GM12878 (cell line): Measurements from ENCODE around the gene PCDHA1. TPM values are rescaled to one million over a fixed set of nuclear protein-coding genes. Genes with fewer than 3 reads are reported as not detected.

Source experiments
- ATAC-seq: fragments of 200-7000 bp; cut with Tn5 transposase; 3 replicates; pipeline ENCODE4 v1.9.1; 2020; ENCODE audit warnings: mild to moderate bottlenecking, moderate library complexity
- BruUV-seq: library from RNA; stranded (reverse); fragments of 400-500 nt; replicated peaks from 2 replicates; lab custom pipeline; 2021; lab: Mats Ljungman, UMichigan
- CTCF ChIA-PET: fragments of 300-600 bp; sonication (Branson Sonifier 250); formaldehyde crosslinking; extraction: SDS; loops from one replicate; lab custom pipeline; 2021; ENCODE audit warnings: inconsistent platforms; lab: Yijun Ruan, JAX
- POLR2A ChIA-PET: fragments of 350-600 bp; formaldehyde crosslinking; extraction: SDS; loops from one replicate; lab custom pipeline; 2021; ENCODE audit warnings: inconsistent platforms; lab: Charles Lee
- RAD21 ChIA-PET: fragments of 300-600 bp; sonication (Branson Sonifier 250); formaldehyde crosslinking; loops from one replicate; lab custom pipeline; 2023; ENCODE audit warnings: antibody characterized with exemption; ENCODE audit not compliant: unreplicated experiment; lab: Charles Lee
- SMC1A ChIA-PET: fragments of 300-600 bp; sonication (Branson Sonifier 250); formaldehyde crosslinking; loops from one replicate; lab custom pipeline; 2023; ENCODE audit not compliant: unreplicated experiment, uncharacterized antibody; lab: Charles Lee
- DNase-seq: peaks from one replicate; pipeline ENCODE4 v3.0.0-alpha.2; 2011; ENCODE audit warnings: low read depth, low spot score
- FAIRE-seq: peaks from 3 replicates; lab custom pipeline; 2011; peaks lifted over from hg19 to GRCh38; lab: Jason Lieb, UNC
- H2AFZ ChIP-seq: 2 replicates; pipeline ENCODE4 v1.6.0; 2011; ENCODE audit warnings: low read depth, low read length, control low read depth; ENCODE audit not compliant: control insufficient read depth
- H3K27ac ChIP-seq: 2 replicates; pipeline ENCODE4 v1.5.1; 2011; ENCODE audit warnings: control low read depth; ENCODE audit not compliant: control insufficient read depth, insufficient read depth
- H3K27me3 ChIP-seq, 2 experiments: replicated peaks in 1 of 2; 2 replicates each; pipeline versions ENCODE4 v1.6.0 to v1.6.1; 2011; ENCODE audit warnings: low read length in 1 of 2; ENCODE audit not compliant: control insufficient read depth in 2 of 2, insufficient read depth in 2 of 2
- H3K36me3 ChIP-seq, 2 experiments: 2 replicates each; pipeline ENCODE4 v1.5.1; 2011; ENCODE audit warnings: low read length in 1 of 2; ENCODE audit not compliant: control insufficient read depth in 2 of 2, insufficient read depth in 2 of 2
- H3K4me1 ChIP-seq: 2 replicates; pipeline ENCODE4 v1.6.1; 2011; ENCODE audit warnings: mild to moderate bottlenecking, low read length, moderate library complexity, mixed read lengths; ENCODE audit not compliant: control insufficient read depth, insufficient read depth
- H3K4me2 ChIP-seq: 2 replicates; pipeline ENCODE4 v1.6.0; 2011; ENCODE audit warnings: control low read depth; ENCODE audit not compliant: control insufficient read depth, insufficient read depth
- H3K4me3 ChIP-seq: fragments of 200-600 bp; sonication (generic); 2 replicates; pipeline ENCODE4 v1.5.1; 2016
- H3K79me2 ChIP-seq: 2 replicates; pipeline ENCODE4 v1.6.0; 2011; ENCODE audit warnings: low read length; ENCODE audit not compliant: control insufficient read depth, insufficient read depth
- H3K9ac ChIP-seq: 2 replicates; pipeline ENCODE4 v1.8.0; 2011; ENCODE audit warnings: low read length, control low read depth, mixed read lengths; ENCODE audit not compliant: control insufficient read depth, insufficient read depth
- H3K9me3 ChIP-seq: replicated peaks from 3 replicates; pipeline ENCODE4 v1.5.1; 2011; ENCODE audit warnings: mild to moderate bottlenecking, low read length; ENCODE audit not compliant: control insufficient read depth, insufficient read depth
- H4K20me1 ChIP-seq: 2 replicates; pipeline ENCODE4 v1.6.0; 2011; ENCODE audit not compliant: control insufficient read depth, insufficient read depth
- ATF3 ChIP-seq: IDR thresholded peaks from 2 replicates; pipeline ENCODE4 v1.6.1; 2011; ENCODE audit warnings: low read depth, mild to moderate bottlenecking, low read length, moderate library complexity, borderline replicate concordance; ENCODE audit errors: extremely low read depth
- ATF7 ChIP-seq: fragments of 450-650 bp; IDR thresholded peaks from 2 replicates; pipeline ENCODE4 v1.6.1; 2016; ENCODE audit warnings: low read depth, mild to moderate bottlenecking
- EP300 ChIP-seq, 2 experiments: fragments of 150-350 bp in 1 of 2; IDR thresholded peaks; 2 replicates each; pipeline ENCODE4 v1.6.1; 2011 to 2012; ENCODE audit warnings: low read depth in 2 of 2, low read length in 2 of 2, borderline replicate concordance in 1 of 2, improper control_type of control experiment in 1 of 2, inconsistent platforms in 1 of 2; ENCODE audit not compliant: control insufficient read depth in 1 of 2
- GABPA ChIP-seq: IDR thresholded peaks from 2 replicates; pipeline ENCODE4 v1.6.1; 2014; ENCODE audit warnings: antibody characterized with exemption, low read depth, mild to moderate bottlenecking, inconsistent platforms
- HDAC2 ChIP-seq: fragments of 200-600 bp; sonication (generic); IDR thresholded peaks from 2 replicates; pipeline ENCODE4 v1.6.1; 2017
- HDGF ChIP-seq: fragments of 450-650 bp; IDR thresholded peaks from 2 replicates; pipeline ENCODE4 v1.6.1; 2016; ENCODE audit warnings: antibody characterized with exemption
- JUND ChIP-seq: IDR thresholded peaks from 2 replicates; pipeline ENCODE4 v1.6.1; 2012; ENCODE audit warnings: low read depth, mild to moderate bottlenecking, low read length, improper control_type of control experiment, moderate library complexity
- KLF5 ChIP-seq: fragments of 450-650 bp; IDR thresholded peaks from 2 replicates; pipeline ENCODE4 v1.6.1; 2014; ENCODE audit warnings: mild to moderate bottlenecking; ENCODE audit not compliant: partially characterized antibody
- MTA3 ChIP-seq: IDR thresholded peaks from 2 replicates; pipeline ENCODE4 v1.6.1; 2012; ENCODE audit warnings: low read length, inconsistent platforms, borderline replicate concordance
- NR2F1 ChIP-seq: fragments of 450-650 bp; conservative IDR thresholded peaks from 2 replicates; pipeline ENCODE4 v1.6.1; 2017; ENCODE audit warnings: mild to moderate bottlenecking
- PAX8 ChIP-seq: fragments of 450-650 bp; IDR thresholded peaks from 2 replicates; pipeline ENCODE4 v1.6.1; 2017; ENCODE audit warnings: mild to moderate bottlenecking, moderate library complexity
- POLR2A ChIP-seq: IDR thresholded peaks from 2 replicates; pipeline ENCODE4 v1.6.1; 2011; ENCODE audit warnings: low read depth, mild to moderate bottlenecking, low read length
- RAD51 ChIP-seq: fragments of 450-650 bp; IDR thresholded peaks from 2 replicates; pipeline ENCODE4 v1.6.1; 2016; ENCODE audit warnings: moderate library complexity, mild to moderate bottlenecking, inconsistent platforms
- SMAD1 ChIP-seq: fragments of 450-650 bp; IDR thresholded peaks from 2 replicates; pipeline ENCODE4 v1.6.1; 2018; ENCODE audit warnings: mild to moderate bottlenecking, low read depth; ENCODE audit not compliant: partially characterized antibody
- SREBF1 ChIP-seq: IDR thresholded peaks from 2 replicates; pipeline ENCODE4 v1.6.1; 2012; ENCODE audit warnings: mild to moderate bottlenecking, low read length
- SUZ12 ChIP-seq: fragments of 200-600 bp; sonication (generic); IDR thresholded peaks from one replicate; pipeline ENCODE4 v1.6.1; 2018; ENCODE audit warnings: antibody characterized with exemption, mild to moderate bottlenecking; ENCODE audit not compliant: unreplicated experiment
- WGBS: methylation state at CpG from one replicate; pipeline ENCODE4 v1.1.6; 2016; ENCODE audit warnings: low lambda C conversion rate; ENCODE audit not compliant: insufficient replicate concordance, insufficient coverage; ENCODE audit errors: missing lambda C conversion rate; 5-methylcytosine and 5-hydroxymethylcytosine counted together
- in situ Hi-C: fragments of 300-500 bp; cut with MboI; formaldehyde crosslinking; loops from 9 replicates; pipeline ENCODE4 v1.14.3; 2018; ENCODE audit warnings: mixed read lengths
- intact Hi-C: fragments of 100-400 bp; cut with micrococcal nuclease; formaldehyde crosslinking; loops from one replicate; pipeline ENCODE4 v1.14.2; 2022; ENCODE audit not compliant: unreplicated experiment
- polyA plus RNA-seq, 11 experiments: library from polyadenylated mRNA; depleted of rRNA in 4 of 11; unstranded in 6 of 11; stranded (reverse) in 5 of 11; fragments of >200 nt; fragmentation: Nextera tagmentation in 4 of 11; fragmentation: Illumina TruSeq in 1 of 11; extraction: Ambion mirVana in 4 of 11; extraction: Trizol in 1 of 11; gene quantifications; 1 replicate in 1 of 11; 2 replicates in 10 of 11; pipeline versions ENCODE4 v1.2.1 to v1.2.3, GENCODE V29; 2011 to 2016; ENCODE audit warnings: inconsistent platforms in 2 of 11, missing spikeins in 2 of 11, low read depth in 1 of 11
- total RNA-seq, 4 experiments: library from RNA; depleted of rRNA in 3 of 4; stranded (reverse); fragments of >200 nt in 3 of 4; fragmentation: Illumina TruSeq in 1 of 4; extraction: Trizol in 1 of 4; gene quantifications; 2 replicates each; pipeline versions ENCODE4 v1.2.1 to v1.2.3, GENCODE V29; 2013 to 2021
- TF ChIP-seq, protein P1 (sequence below): IDR thresholded peaks from 2 replicates; pipeline ENCODE4 v1.6.1; 2012; ENCODE audit warnings: low read depth, low read length, improper control_type of control experiment

Gene PCDHA1
- total and polyA plus RNA-seq, 10 of the 15 experiments (the other 5 are each of a cell fraction or from before 2014, with no cell fraction given) = 0.03 TPM; not detected in 9

DNA sequence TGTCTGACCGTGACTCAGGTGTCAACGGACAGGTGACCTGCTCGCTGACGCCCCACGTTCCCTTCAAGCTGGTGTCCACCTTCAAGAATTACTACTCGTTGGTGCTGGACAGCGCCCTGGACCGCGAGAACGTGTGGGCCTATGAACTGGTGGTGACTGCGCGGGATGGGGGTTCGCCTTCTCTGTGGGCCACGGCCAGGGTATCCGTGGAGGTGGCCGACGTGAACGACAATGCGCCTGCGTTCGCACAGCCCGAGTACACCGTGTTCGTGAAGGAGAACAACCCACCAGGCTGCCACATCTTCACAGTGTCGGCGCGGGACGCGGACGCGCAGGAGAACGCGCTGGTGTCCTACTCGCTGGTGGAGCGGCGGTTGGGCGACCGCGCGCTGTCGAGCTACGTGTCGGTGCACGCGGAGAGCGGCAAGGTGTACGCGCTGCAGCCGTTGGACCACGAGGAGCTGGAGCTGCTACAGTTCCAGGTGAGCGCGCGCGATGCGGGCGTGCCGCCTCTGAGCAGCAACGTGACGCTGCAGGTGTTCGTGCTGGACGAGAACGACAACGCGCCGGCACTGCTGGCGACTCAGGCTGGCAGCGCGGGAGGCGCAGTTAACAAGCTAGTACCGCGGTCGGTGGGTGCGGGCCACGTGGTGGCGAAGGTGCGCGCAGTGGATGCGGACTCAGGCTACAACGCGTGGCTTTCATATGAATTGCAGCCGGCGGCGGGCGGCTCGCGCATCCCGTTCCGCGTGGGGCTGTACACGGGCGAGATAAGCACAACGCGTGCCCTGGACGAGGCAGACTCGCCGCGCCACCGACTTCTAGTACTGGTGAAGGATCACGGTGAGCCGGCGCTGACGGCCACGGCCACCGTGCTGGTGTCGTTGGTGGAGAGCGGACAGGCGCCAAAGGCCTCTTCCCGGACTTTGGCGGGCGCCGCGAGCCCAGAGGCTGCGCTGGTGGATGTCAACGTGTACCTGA is 84.6 kb downstream of the PCDHA1 start:
- SMC1A ChIA-PET = no interaction called here
- Histone ChIP-seq H3K79me2 (no peaks in the 10 kb centered on the region), H3K9ac (no peak overlapping the region), H3K27me3 (no peaks in the 10 kb centered on the region), H4K20me1 (no peaks in the 10 kb centered on the region), H3K4me2 (no peak overlapping the region), H3K4me3 (no peak overlapping the region), H3K9me3 (no peaks in the 10 kb centered on the region; the same call in 1 of the 3 replicates), H2AFZ (no peak overlapping the region), H3K4me1 (no peaks in the 10 kb centered on the region), H3K36me3 (no peaks in the 10 kb centered on the region), H3K27ac (no peak overlapping the region)
- POLR2A ChIA-PET = no interaction called here
- 88% methylated on average over 111 of the region's 114 CpGs for WGBS
- ATAC-seq = no peak
- CTCF ChIA-PET = no interaction called here
- no peak for FAIRE-seq
- RAD21 ChIA-PET = no interaction called here
- intact Hi-C loops (no loop called here), in situ Hi-C loops (no loop called here)
- TF ChIP-seq SMAD1 (no peak), SUZ12 (no peak), JUND (no peak), SREBF1 (no peak), KLF5 (no peak), MTA3 (no peak), NR2F1 (no peak), HDGF (no peak), ATF7 (no peak), GABPA (no peak), POLR2A (no peak), RAD51 (no peak), EP300 (IDR thresholded peaks at IDR 0.05; ENCODE audit: borderline replicate concordance in 1 of 2, control insufficient read depth in 1 of 2, low read depth in 2 of 2, low read length in 2 of 2) (no peak), ATF3 (no peak), HDAC2 (no peak), PAX8 (no peak)
- TF ChIP-seq, protein P1, sequence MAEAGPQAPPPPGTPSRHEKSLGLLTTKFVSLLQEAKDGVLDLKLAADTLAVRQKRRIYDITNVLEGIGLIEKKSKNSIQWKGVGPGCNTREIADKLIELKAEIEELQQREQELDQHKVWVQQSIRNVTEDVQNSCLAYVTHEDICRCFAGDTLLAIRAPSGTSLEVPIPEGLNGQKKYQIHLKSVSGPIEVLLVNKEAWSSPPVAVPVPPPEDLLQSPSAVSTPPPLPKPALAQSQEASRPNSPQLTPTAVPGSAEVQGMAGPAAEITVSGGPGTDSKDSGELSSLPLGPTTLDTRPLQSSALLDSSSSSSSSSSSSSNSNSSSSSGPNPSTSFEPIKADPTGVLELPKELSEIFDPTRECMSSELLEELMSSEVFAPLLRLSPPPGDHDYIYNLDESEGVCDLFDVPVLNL = no peak
- BruUV-seq = no TSS peak
- DNase-seq = no peak
